Activated CD8-positive, alpha-beta memory T cell treated with anti-CD3 and anti-CD28 coated beads, Interleukin-2, amount 10 ng/mL, durations not matched to agents 7 days and 5 days (primary cell): ENCODE data around the gene FKBP1B. TPM values are rescaled to one million over a fixed set of nuclear protein-coding genes. Genes with fewer than 3 reads are reported as not detected.
"Not testable (repeated sequence)": the region's sequence is repeated elsewhere in the genome, so short reads cannot be mapped to it uniquely, and the experiment has no call there.

ENCODE experiments used
- ATAC-seq: fragments of 150-1000 bp; cut with Tn5 transposase; one replicate; pipeline ENCODE4 v1.10.0; 2021; ENCODE audit warnings: moderate library complexity
- CTCF ChIA-PET: fragments of 350-600 bp; sonication (Branson Sonifier 250); formaldehyde crosslinking; loops from one replicate; lab custom pipeline; 2021; ENCODE audit warnings: antibody characterized with exemption; lab: Charles Lee
- DNase-seq: peaks from one replicate; pipeline ENCODE4 v3.0.0-alpha.2; 2020
- H3K27ac Mint-ChIP-seq: one replicate; pipeline ENCODE4 v1.8.0; 2021; ENCODE audit warnings: mild to moderate bottlenecking, mixed read lengths
- H3K27me3 Mint-ChIP-seq: one replicate; pipeline ENCODE4 v1.8.0; 2021; ENCODE audit warnings: mixed read lengths
- H3K36me3 Mint-ChIP-seq: one replicate; pipeline ENCODE4 v1.8.0; 2021; ENCODE audit warnings: mild to moderate bottlenecking, mixed read lengths
- H3K4me1 Mint-ChIP-seq: one replicate; pipeline ENCODE4 v1.8.0; 2021; ENCODE audit warnings: mixed read lengths
- H3K4me3 Mint-ChIP-seq: one replicate; pipeline ENCODE4 v1.8.0; 2021; ENCODE audit warnings: mild to moderate bottlenecking, moderate library complexity, mixed read lengths
- H3K9me3 Mint-ChIP-seq: one replicate; pipeline ENCODE4 v1.8.0; 2022; ENCODE audit warnings: low read depth, mixed read lengths
- total RNA-seq, 2 experiments: library from RNA; stranded (reverse); gene quantifications; one replicate each; pipeline ENCODE4 v1.2.3, GENCODE V29; 2021

FKBP1B gene
- total RNA-seq, 2 experiments from 2014 or later = 4.6 to 5.5 TPM

DNA sequence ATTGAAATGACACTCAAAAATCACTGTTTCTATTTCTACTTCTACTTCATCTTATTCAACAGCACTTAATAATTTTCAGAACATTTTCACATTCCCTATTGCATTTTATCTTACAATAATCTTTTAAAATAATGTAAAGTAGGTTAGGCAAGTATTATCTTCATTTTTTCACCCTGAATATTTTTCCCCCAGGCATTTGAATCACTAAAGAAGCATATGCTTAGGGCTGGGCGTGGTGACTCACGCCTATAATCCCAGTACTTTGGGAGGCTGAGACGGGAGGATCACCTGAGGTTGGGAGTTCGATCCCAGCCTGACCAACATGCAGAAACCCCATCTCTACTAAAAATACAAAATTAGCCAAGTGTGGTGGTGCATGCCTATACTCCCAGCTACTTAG is 9.0 kb upstream of the FKBP1B start:
- DNase-seq = no peak
- Mint-ChIP-seq H3K4me1 (peaks cover 14% of the 10 kb centered on the region), H3K9me3 (no peaks in the 10 kb centered on the region), H3K4me3 (no peak overlapping the region), H3K36me3 (peaks cover 23% of the 10 kb centered on the region), H3K27ac (no peak overlapping the region), H3K27me3 (no peaks in the 10 kb centered on the region)
- ATAC-seq = no peak
- CTCF ChIA-PET = no interaction called here

GRCh38 chr2:24043133-24043532 is 6.4 kb upstream of the FKBP1B start:
- peaks cover 25% of the 10 kb centered on the region for H3K4me1 Mint-ChIP-seq
- peaks cover 19% of the 10 kb centered on the region for H3K36me3 Mint-ChIP-seq
- not testable (repeated sequence) for H3K27ac Mint-ChIP-seq, H3K27me3 Mint-ChIP-seq, H3K4me3 Mint-ChIP-seq, ATAC-seq, DNase-seq, H3K9me3 Mint-ChIP-seq
- CTCF ChIA-PET = interaction anchor here (0.8 kb wide), 1 partner anchor 33 kb away, joined by 3 read pairs; the partner anchor contains the start of gene SF3B6

DNA sequence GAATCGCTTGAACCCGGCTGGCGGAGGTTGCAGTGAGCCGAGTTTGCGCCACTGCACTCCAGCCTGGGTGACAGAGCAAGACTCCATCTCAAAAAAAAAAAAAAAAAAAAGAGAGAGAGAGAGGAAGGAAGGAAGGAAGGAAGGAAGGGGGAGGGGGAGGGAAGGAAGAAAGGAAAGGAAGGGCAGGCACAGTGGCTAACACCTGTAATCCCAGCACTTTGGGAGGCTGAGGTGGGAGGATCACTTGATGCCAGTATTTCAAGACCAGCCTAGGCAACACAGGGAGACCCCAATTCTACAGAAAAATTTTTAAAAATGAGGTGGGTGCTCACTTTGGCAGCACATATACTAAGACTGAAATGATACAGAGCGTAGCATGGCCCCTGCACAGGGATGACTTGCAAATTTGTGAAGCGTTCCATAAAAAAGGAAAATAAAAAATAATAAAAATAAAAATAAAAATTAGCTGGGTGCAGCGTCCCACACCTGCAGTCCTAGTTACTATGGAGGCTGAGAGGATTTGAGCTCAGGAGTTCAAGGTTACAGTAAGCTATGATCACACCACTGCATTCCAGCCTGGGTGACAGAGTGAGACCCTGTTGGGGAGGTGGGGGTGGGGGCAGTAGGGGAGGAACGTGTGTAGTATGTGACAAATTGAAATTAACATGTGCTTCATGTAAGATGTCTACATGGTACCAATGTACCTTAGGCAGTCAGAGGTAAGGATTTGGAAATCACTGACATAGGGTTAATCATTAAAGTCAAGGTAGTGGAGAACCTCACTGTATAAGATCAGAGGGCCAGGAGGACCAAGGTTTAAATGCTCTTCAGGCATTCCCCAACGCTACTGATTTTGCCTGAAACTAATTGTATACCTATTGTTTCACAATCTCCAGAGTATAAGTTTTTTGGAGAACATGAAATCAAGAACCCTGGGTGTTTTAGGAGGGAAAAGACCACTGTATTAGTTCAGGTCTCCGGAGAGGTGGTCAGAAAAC is 3.7 kb upstream of the FKBP1B start:
- CTCF ChIA-PET = interaction anchor here (0.7 to 2.3 kb wide), 6 partner anchors 11 to 221 kb away, joined by 3 to 14 read pairs (median 6); partner anchors contain the start of genes ATAD2B, SF3B6 and TP53I3

DNA sequence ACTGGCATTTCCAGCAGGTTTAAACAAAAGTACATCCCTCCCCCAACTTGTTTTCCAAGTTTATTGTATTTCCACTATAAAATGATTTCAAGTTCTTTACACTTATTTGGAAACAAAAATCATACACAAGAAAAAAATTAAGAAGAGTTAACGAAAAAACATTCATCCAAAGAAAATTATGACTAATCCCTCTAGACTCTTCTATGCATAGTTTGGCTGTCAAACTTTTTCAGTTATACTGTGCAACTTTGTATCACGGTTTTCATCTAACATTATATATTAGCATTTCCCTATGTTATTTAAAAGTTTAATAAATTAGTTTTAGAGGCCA is 3.0 kb upstream of the FKBP1B start:
- peaks cover 32% of the 10 kb centered on the region for H3K4me1 Mint-ChIP-seq
- H3K9me3 Mint-ChIP-seq = no peaks in the 10 kb centered on the region
- peaks cover 7% of the 10 kb centered on the region for H3K36me3 Mint-ChIP-seq
- H3K4me3 Mint-ChIP-seq = peak overlapping the region; percentile 97
- ATAC-seq = no peak
- DNase-seq = no peak
- H3K27ac Mint-ChIP-seq = no peak overlapping the region
- H3K27me3 Mint-ChIP-seq = peaks cover 2% of the 10 kb centered on the region
- CTCF ChIA-PET = interaction anchor here (1.1 to 2.3 kb wide), 6 partner anchors 14 to 120 kb away, joined by 3 to 14 read pairs (median 8); partner anchors contain the start of genes ATAD2B, SF3B6 and TP53I3

More for the DNA sequence above, 3.7 kb upstream of the FKBP1B start:
- Mint-ChIP-seq H3K4me3 (peak overlapping the region; percentile 97), H3K4me1 (peaks cover 32% of the 10 kb centered on the region), H3K36me3 (peaks cover 7% of the 10 kb centered on the region), H3K27ac (no peak overlapping the region), H3K27me3 (peaks cover 2% of the 10 kb centered on the region), H3K9me3 (no peaks in the 10 kb centered on the region)
- DNase-seq (no peak), ATAC-seq (no peak)

DNA sequence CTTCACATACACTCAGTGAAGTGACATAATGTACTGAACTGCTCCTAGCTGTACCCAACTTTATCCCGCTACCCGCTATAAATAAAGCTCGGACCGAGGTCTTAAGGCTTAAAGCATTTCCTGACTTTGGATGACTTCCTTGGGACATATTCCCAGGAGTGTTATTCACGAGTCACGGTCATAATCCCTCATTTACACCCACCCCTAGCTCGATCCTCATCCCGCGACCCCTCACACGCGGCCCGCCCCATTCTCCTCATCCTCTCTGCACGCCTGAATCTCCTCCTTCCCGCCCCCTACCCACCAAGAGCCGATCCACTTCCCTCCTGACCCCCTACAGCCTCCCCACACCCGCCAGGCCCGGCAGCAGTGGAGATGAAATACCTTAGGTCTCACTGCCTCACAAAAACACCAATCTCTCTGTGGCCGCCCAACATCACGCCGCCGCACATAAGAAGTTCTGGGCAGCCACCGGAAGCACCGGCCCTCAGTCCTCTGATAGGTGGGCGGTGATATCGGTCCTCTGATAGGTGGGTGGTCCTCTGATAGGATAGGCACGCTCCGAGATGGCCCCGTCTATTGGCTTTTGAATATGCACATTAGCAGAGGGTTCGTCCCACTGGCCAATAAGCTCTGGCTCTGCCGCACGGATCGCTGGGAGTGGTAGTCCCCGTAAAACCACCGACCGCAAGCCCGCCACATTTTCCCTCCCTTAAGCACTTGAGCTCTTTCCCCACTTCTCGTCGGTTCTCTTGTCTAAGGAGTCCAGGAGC is 2.4 kb upstream of the FKBP1B start, which contains the start of gene WDCP:
WDCP (minus strand) TSS at position 462 of the 773 bp plus-strand sequence. CDS start 7,897 bp downstream, outside the sequence.
- Mint-ChIP-seq H3K36me3 (peaks cover 7% of the 10 kb centered on the region), H3K4me3 (peak within 1 kb of the TSS; percentile 97), H3K9me3 (no peaks in the 10 kb centered on the region), H3K27ac (peak within 1 kb of the TSS; percentile 86), H3K4me1 (peaks cover 32% of the 10 kb centered on the region), H3K27me3 (peaks cover 2% of the 10 kb centered on the region)
- DNase-seq = peak; percentile 98
- ATAC-seq = peak; percentile 98
- CTCF ChIA-PET = interaction anchor here (0.8 to 2.3 kb wide), 10 partner anchors 14 to 222 kb away, joined by 3 to 14 read pairs (median 5); partner anchors contain the start of genes ATAD2B, SF3B6 and TP53I3

GRCh38 chr2:24047703-24048033 is 1.9 kb upstream of the FKBP1B start:
- ATAC-seq (peak; percentile 3), DNase-seq (no peak)
- H3K4me3 Mint-ChIP-seq = peak overlapping the region; percentile 97
- H3K4me1 Mint-ChIP-seq = peaks cover 32% of the 10 kb centered on the region
- H3K27me3 Mint-ChIP-seq = peaks cover 2% of the 10 kb centered on the region
- peaks cover 7% of the 10 kb centered on the region for H3K36me3 Mint-ChIP-seq
- no peaks in the 10 kb centered on the region for H3K9me3 Mint-ChIP-seq
- CTCF ChIA-PET = interaction anchor here (0.8 to 2.3 kb wide), 10 partner anchors 14 to 223 kb away, joined by 3 to 14 read pairs (median 5); partner anchors contain the start of genes ATAD2B, SF3B6 and TP53I3
- peak overlapping the region; percentile 86 for H3K27ac Mint-ChIP-seq

- H3K27ac Mint-ChIP-seq = peak overlapping the region; percentile 63
- H3K4me3 Mint-ChIP-seq = no peak overlapping the region
- H3K36me3 Mint-ChIP-seq = peaks cover 4% of the 10 kb centered on the region
- DNase-seq (peak; percentile 45), ATAC-seq (no peak)
- H3K27me3 Mint-ChIP-seq = peaks cover 2% of the 10 kb centered on the region
- CTCF ChIA-PET = interaction anchor here (0.6 to 1.6 kb wide), 6 partner anchors 12 to 122 kb away, joined by 3 to 5 read pairs (median 3); partner anchors contain the start of genes ATAD2B and TP53I3
- H3K9me3 Mint-ChIP-seq = no peaks in the 10 kb centered on the region
- H3K4me1 Mint-ChIP-seq = peaks cover 28% of the 10 kb centered on the region
Observed at GRCh38 chr2:24048769-24049484, 614 bp upstream of the FKBP1B start.

DNA sequence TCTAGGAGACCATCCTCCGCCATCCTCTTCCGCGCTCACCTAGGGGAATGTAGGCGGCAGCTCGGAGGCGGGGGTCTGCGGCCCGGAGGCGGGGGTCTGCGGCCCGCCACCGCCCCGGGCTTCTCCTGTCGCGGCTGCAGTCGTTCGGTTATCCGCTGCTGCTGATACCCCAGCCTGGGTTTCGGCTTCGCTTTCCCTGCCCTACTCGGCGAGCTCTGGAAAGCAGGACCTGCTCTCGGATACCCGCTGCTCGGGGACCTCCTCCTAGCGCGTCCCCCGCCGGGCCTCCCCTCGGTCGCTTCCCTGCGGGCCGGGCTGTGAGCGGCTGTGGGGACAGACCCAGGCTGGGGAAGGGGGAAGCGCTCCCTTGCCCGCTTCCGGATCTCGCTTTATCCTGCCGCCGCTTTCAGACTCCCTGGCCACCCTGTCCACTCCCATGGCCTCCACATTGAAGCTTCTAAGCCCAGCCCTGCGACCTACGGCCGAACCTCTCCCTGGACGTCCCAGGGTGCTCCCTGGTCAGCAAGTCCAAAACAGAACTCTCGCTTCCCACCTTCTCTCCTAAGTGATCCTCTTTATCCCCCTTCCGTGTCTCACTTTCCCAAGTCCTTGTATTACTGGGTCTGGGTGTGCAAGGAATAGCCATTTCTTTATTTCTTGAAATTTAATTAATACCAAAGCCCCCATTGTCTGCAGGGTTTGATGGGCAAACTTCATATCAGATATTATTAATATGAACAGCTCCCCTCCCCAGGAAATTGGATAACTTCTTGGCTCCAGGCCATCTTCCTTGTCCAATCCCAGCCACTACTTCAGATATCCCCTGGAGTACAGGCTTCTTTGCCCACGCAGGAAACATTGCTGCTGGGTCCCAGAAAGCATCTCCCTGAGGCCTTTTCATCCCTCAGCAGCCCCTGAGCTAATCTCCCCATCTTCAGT is 769 bp downstream of the FKBP1B start:
- peaks cover 24% of the 10 kb centered on the region for H3K4me1 Mint-ChIP-seq
- H3K27me3 Mint-ChIP-seq = peaks cover 2% of the 10 kb centered on the region
- H3K9me3 Mint-ChIP-seq = no peaks in the 10 kb centered on the region
- CTCF ChIA-PET = interaction anchor here (0.6 to 2.8 kb wide), 5 partner anchors 10 to 226 kb away, joined by 3 to 18 read pairs (median 4); partner anchors contain the start of gene TP53I3
- peaks cover 3% of the 10 kb centered on the region for H3K36me3 Mint-ChIP-seq
- H3K4me3 Mint-ChIP-seq = no peak overlapping the region
- ATAC-seq (no peak), DNase-seq (no peak)
- no peak overlapping the region for H3K27ac Mint-ChIP-seq

DNA sequence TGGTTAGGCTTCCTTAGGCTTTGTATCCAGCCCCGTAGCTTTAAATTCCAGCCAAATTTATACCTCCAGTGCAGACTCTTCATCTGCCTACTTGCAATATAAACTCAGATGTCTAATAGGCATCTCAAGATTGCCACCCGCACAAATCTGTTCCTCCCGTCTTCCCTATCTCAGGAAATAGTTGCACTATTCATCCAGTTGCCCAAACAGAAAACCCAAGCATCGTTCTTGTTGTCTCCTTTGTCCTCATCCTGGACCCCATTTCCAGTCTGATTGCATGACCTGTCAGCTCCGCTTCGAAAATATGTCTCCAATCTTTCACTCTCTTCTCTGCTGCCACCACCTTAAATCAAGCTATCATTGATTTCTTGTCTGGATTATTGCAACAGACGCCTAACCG is 2.3 kb downstream of the FKBP1B start:
- Mint-ChIP-seq H3K27ac (no peak overlapping the region), H3K9me3 (no peaks in the 10 kb centered on the region), H3K4me1 (peaks cover 16% of the 10 kb centered on the region), H3K36me3 (peaks cover 1% of the 10 kb centered on the region), H3K4me3 (no peak overlapping the region), H3K27me3 (peaks cover 2% of the 10 kb centered on the region)
- CTCF ChIA-PET = interaction anchor here (0.6 to 2.8 kb wide), 4 partner anchors 32 to 227 kb away, joined by 3 to 18 read pairs (median 4); partner anchors contain the start of genes ATAD2B and TP53I3
- no peak for ATAC-seq
- no peak for DNase-seq

- Mint-ChIP-seq H3K4me3 (no peak overlapping the region), H3K4me1 (peaks cover 7% of the 10 kb centered on the region), H3K27me3 (peaks cover 2% of the 10 kb centered on the region), H3K9me3 (no peaks in the 10 kb centered on the region), H3K27ac (no peak overlapping the region), H3K36me3 (peaks cover 1% of the 10 kb centered on the region)
- CTCF ChIA-PET = interaction anchor here (1.0 kb wide), 1 partner anchor 31 kb away, joined by 7 read pairs; the partner anchor contains the start of gene TP53I3
- DNase-seq = no peak
- ATAC-seq = no peak
Observed at GRCh38 chr2:24052951-24053350, 3.4 kb downstream of the FKBP1B start.

- no peaks in the 10 kb centered on the region for H3K9me3 Mint-ChIP-seq
- no peak for DNase-seq
- H3K36me3 Mint-ChIP-seq = no peaks in the 10 kb centered on the region
- no peak overlapping the region for H3K27ac Mint-ChIP-seq
- H3K4me1 Mint-ChIP-seq = peaks cover 3% of the 10 kb centered on the region
- H3K27me3 Mint-ChIP-seq = no peaks in the 10 kb centered on the region
- CTCF ChIA-PET = no interaction called here
- H3K4me3 Mint-ChIP-seq = no peak overlapping the region
- ATAC-seq = no peak
Observed at GRCh38 chr2:24054366-24055010, 4.9 kb downstream of the FKBP1B start.
